Measurements from ENCODE around the gene TLK2.
"Not testable (repeated sequence)": the region's sequence is repeated elsewhere in the genome, so short reads cannot be mapped to it uniquely, and the experiment has no call there.

DNA sequence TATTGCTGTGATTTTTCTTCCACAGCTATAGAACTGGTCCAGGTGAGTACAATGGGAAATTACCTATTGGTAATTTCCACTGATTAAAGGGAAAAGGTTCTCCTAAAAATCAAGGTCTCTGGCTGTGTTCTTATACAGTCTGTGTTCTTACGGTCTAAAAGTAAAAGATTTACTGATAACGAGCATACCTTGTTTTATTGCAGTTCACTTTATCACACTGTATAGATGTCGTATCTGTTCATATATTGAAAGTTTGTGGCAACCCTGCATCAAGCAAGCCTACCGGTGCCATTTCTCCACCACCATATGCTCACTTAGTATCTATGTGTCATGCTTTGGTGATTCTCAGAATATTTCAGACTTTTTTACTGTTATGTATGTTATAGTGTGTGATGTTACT lies 43.4 kb upstream of the TLK2 start:
- TF ChIP-seq, protein P1, sequence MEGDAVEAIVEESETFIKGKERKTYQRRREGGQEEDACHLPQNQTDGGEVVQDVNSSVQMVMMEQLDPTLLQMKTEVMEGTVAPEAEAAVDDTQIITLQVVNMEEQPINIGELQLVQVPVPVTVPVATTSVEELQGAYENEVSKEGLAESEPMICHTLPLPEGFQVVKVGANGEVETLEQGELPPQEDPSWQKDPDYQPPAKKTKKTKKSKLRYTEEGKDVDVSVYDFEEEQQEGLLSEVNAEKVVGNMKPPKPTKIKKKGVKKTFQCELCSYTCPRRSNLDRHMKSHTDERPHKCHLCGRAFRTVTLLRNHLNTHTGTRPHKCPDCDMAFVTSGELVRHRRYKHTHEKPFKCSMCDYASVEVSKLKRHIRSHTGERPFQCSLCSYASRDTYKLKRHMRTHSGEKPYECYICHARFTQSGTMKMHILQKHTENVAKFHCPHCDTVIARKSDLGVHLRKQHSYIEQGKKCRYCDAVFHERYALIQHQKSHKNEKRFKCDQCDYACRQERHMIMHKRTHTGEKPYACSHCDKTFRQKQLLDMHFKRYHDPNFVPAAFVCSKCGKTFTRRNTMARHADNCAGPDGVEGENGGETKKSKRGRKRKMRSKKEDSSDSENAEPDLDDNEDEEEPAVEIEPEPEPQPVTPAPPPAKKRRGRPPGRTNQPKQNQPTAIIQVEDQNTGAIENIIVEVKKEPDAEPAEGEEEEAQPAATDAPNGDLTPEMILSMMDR (conservative IDR thresholded peaks at IDR 0.05; ENCODE audit: low read depth in 2 of 2), result not testable (repeated sequence)
- not testable (repeated sequence) for TF ChIP-seq EZH2phosphoT487 (IDR thresholded peaks at IDR 0.05; ENCODE audit: unreplicated experiment); POLR2AphosphoS5 (IDR thresholded peaks at IDR 0.05; ENCODE audit: low read depth); EZH2 (IDR thresholded peaks at IDR 0.05; ENCODE audit: low read depth, unreplicated experiment); JUNB (IDR thresholded peaks at IDR 0.05; ENCODE audit: unreplicated experiment); REST (IDR thresholded peaks at IDR 0.05; ENCODE audit: unreplicated experiment); STAT1 (IDR thresholded peaks at IDR 0.05; ENCODE audit: unreplicated experiment); ETS1 (IDR thresholded peaks at IDR 0.05)
